Endothelial cell of umbilical vein (primary cell): Measurements from ENCODE around the gene CD247. TPM values are rescaled to one million over a fixed set of nuclear protein-coding genes. Genes with fewer than 3 reads are reported as not detected.
"Not testable (repeated sequence)": the region's sequence is repeated elsewhere in the genome, so short reads cannot be mapped to it uniquely, and the experiment has no call there.

Source experiments
- BruUV-seq: library from RNA; stranded (reverse); fragments of 400-500 nt; replicated peaks from 2 replicates; lab custom pipeline; 2021; lab: Mats Ljungman, UMichigan
- CTCF ChIA-PET: fragments of 300-600, 350-600 bp; sonication (Branson Sonifier 250); formaldehyde crosslinking; loops from one replicate; lab custom pipeline; 2021; ENCODE audit warnings: antibody characterized with exemption, inconsistent platforms; lab: Charles Lee
- POLR2A ChIA-PET: fragments of 300-600, 350-600 bp; sonication (Branson Sonifier 250); formaldehyde crosslinking; loops from one replicate; lab custom pipeline; 2021; ENCODE audit warnings: antibody characterized with exemption, inconsistent platforms; lab: Charles Lee
- DNase-seq: peaks from one replicate; pipeline ENCODE4 v3.0.0-alpha.2; 2011; ENCODE audit warnings: low read depth, low spot score
- FAIRE-seq: peaks from 2 replicates; lab custom pipeline; 2011; peaks lifted over from hg19 to GRCh38; lab: Jason Lieb, UNC
- H2AFZ ChIP-seq: 2 replicates; pipeline ENCODE4 v1.6.0; 2012; ENCODE audit warnings: low read depth, low read length, control low read depth, inconsistent platforms
- H3K27ac ChIP-seq: 2 replicates; pipeline ENCODE4 v1.5.1; 2011; ENCODE audit warnings: low read depth, mild to moderate bottlenecking, control low read depth, low read length, moderate library complexity; ENCODE audit not compliant: insufficient read depth
- H3K27me3 ChIP-seq, 2 experiments: 2 replicates each; pipeline versions ENCODE4 v1.6.0 to v1.6.1; 2011; ENCODE audit warnings: low read length in 2 of 2, mixed read lengths in 1 of 2; ENCODE audit not compliant: control insufficient read depth in 2 of 2, insufficient read depth in 2 of 2
- H3K36me3 ChIP-seq, 2 experiments: 2 replicates in 1 of 2; 3 replicates in 1 of 2; pipeline ENCODE4 v1.5.1; 2011; ENCODE audit warnings: low read length in 2 of 2, mild to moderate bottlenecking in 1 of 2, moderate library complexity in 1 of 2; ENCODE audit not compliant: control insufficient read depth in 2 of 2, insufficient read depth in 2 of 2; ENCODE audit errors: extremely low read depth in 1 of 2
- H3K4me1 ChIP-seq: 3 replicates; pipeline ENCODE4 v1.5.1; 2011; ENCODE audit warnings: mild to moderate bottlenecking, low read length; ENCODE audit not compliant: control insufficient read depth, insufficient read depth; ENCODE audit errors: extremely low read depth
- H3K4me2 ChIP-seq: 2 replicates; pipeline ENCODE4 v1.6.1; 2011; ENCODE audit warnings: low read length, control low read depth, mixed read lengths; ENCODE audit not compliant: insufficient read depth
- H3K4me3 ChIP-seq, 3 experiments: fragments of 200-600 bp in 1 of 3; sonication (generic), shearing (Covaris generic) in 1 of 3; replicated peaks in 1 of 3; 2 replicates each; pipeline ENCODE4 v1.5.1; 2011 to 2016; ENCODE audit warnings: control low read depth in 3 of 3, low read length in 3 of 3, mild to moderate bottlenecking in 2 of 3, inconsistent platforms in 1 of 3, low read depth in 1 of 3, moderate library complexity in 1 of 3; ENCODE audit not compliant: insufficient read depth in 1 of 3
- H3K79me2 ChIP-seq: 2 replicates; pipeline ENCODE4 v1.6.0; 2012; ENCODE audit warnings: low read length, inconsistent platforms; ENCODE audit not compliant: control insufficient read depth, insufficient read depth
- H3K9ac ChIP-seq: replicated peaks from 2 replicates; pipeline ENCODE3; 2011; ENCODE audit warnings: low read length, control low read depth; ENCODE audit not compliant: insufficient read depth; ENCODE audit errors: extremely low read depth
- H3K9me1 ChIP-seq: replicated peaks from 3 replicates; pipeline ENCODE4 v1.6.0; 2011; ENCODE audit warnings: mild to moderate bottlenecking, low read length; ENCODE audit not compliant: control insufficient read depth, insufficient read depth; ENCODE audit errors: extremely low read depth
- H3K9me3 ChIP-seq: replicated peaks from 2 replicates; pipeline ENCODE4 v1.5.1; 2012; ENCODE audit warnings: low read length, inconsistent platforms; ENCODE audit not compliant: control insufficient read depth, insufficient read depth
- H4K20me1 ChIP-seq: replicated peaks from 2 replicates; pipeline ENCODE3; 2011; ENCODE audit warnings: mild to moderate bottlenecking, low read length; ENCODE audit not compliant: control insufficient read depth, insufficient read depth; ENCODE audit errors: extremely low read depth
- MYC ChIP-seq: IDR thresholded peaks from one replicate; pipeline ENCODE4 v1.6.1; 2011; ENCODE audit warnings: mild to moderate bottlenecking, low read depth, low read length
- dilution Hi-C: fragments of 300-500 bp; cut with MboI; formaldehyde crosslinking; loops from one replicate; pipeline ENCODE4 v1.15.0; 2019; ENCODE audit warnings: low sequenced_read_pairs; ENCODE audit not compliant: extremely low pct_ligation_motif_present
- intact Hi-C: fragments of 100-400 bp; cut with micrococcal nuclease; formaldehyde crosslinking; loops from one replicate; pipeline ENCODE4 v1.10.0; 2022
- polyA plus RNA-seq, 4 experiments: library from polyadenylated mRNA; depleted of rRNA in 3 of 4; stranded (reverse) in 3 of 4; unstranded in 1 of 4; fragments of >200 nt; gene quantifications; 2 replicates each; pipeline versions ENCODE4 v1.2.1 to v1.2.3, GENCODE V29; 2011 to 2012; ENCODE audit warnings: missing spikeins in 1 of 4
- total RNA-seq: library from RNA; stranded (reverse); gene quantifications from 2 replicates; pipeline ENCODE4 v1.2.3, GENCODE V29; 2021
- TF ChIP-seq, protein P1 (sequence below), 2 donors: IDR thresholded peaks; 1 replicate in 1 of 2; 2 replicates in 1 of 2; pipeline ENCODE4 v1.5.1; 2011; ENCODE audit warnings: low read length in 2 of 2, mild to moderate bottlenecking in 2 of 2, moderate library complexity in 2 of 2, control low read depth in 1 of 2, inconsistent platforms in 1 of 2, low read depth in 1 of 2; ENCODE audit not compliant: insufficient read depth in 1 of 2; ENCODE audit errors: extremely low read depth in 1 of 2

CD247 gene
- total and polyA plus RNA-seq, 2 donors (not counting 3 experiments of a cell fraction or from before 2014, with no cell fraction given) = not detected

GRCh38 chr1:167555971-167556714 lies 37.8 kb upstream of the CD247 start:
- H2AFZ ChIP-seq = no peak overlapping the region
- POLR2A ChIA-PET = no interaction called here
- no peak for TF ChIP-seq MYC
- TF ChIP-seq, protein P1, sequence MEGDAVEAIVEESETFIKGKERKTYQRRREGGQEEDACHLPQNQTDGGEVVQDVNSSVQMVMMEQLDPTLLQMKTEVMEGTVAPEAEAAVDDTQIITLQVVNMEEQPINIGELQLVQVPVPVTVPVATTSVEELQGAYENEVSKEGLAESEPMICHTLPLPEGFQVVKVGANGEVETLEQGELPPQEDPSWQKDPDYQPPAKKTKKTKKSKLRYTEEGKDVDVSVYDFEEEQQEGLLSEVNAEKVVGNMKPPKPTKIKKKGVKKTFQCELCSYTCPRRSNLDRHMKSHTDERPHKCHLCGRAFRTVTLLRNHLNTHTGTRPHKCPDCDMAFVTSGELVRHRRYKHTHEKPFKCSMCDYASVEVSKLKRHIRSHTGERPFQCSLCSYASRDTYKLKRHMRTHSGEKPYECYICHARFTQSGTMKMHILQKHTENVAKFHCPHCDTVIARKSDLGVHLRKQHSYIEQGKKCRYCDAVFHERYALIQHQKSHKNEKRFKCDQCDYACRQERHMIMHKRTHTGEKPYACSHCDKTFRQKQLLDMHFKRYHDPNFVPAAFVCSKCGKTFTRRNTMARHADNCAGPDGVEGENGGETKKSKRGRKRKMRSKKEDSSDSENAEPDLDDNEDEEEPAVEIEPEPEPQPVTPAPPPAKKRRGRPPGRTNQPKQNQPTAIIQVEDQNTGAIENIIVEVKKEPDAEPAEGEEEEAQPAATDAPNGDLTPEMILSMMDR (IDR thresholded peaks at IDR 0.05; ENCODE audit: extremely low read depth in 1 of 2, insufficient read depth in 1 of 2, low read depth in 1 of 2, low read length in 2 of 2) = peak; percentile 81 to 84

GRCh38 chr1:167555072-167555471 lies 36.7 kb upstream of the CD247 start:
- dilution Hi-C loops, H3K4me1 ChIP-seq, H3K9me1 ChIP-seq, H3K9ac ChIP-seq, H3K79me2 ChIP-seq, H3K9me3 ChIP-seq, H3K4me3 ChIP-seq, H3K36me3 ChIP-seq, H4K20me1 ChIP-seq, H3K27ac ChIP-seq, H3K4me2 ChIP-seq, H3K27me3 ChIP-seq, H2AFZ ChIP-seq, DNase-seq, FAIRE-seq, POLR2A ChIA-PET, BruUV-seq: not testable (repeated sequence)
- intact Hi-C loops = loop anchor here (5.0 to 10.0 kb wide), 3 partner anchors 247 to 410 kb away; no protein-coding TSS in a partner anchor
- CTCF ChIA-PET = interaction anchor here (0.7 to 3.1 kb wide), 12 partner anchors 10 to 645 kb away, joined by 3 to 15 read pairs (median 4); no protein-coding TSS in a partner anchor

More at GRCh38 chr1:167555971-167556714, 37.8 kb upstream of the CD247 start:
- Histone ChIP-seq H3K9me3 (no peaks in the 10 kb centered on the region), H3K27ac (no peak overlapping the region), H4K20me1 (no peaks in the 10 kb centered on the region), H3K79me2 (no peaks in the 10 kb centered on the region), H3K4me1 (peaks cover 5% of the 10 kb centered on the region), H3K27me3 (peaks cover 0 to 2% of the 10 kb centered on the region in 2 experiments), H3K4me3 (no peak overlapping the region), H3K36me3 (no peaks in the 10 kb centered on the region), H3K9me1 (no peaks in the 10 kb centered on the region), H3K9ac (no peak overlapping the region), H3K4me2 (no peak overlapping the region)
- FAIRE-seq (peak; percentile 84), DNase-seq (peak; percentile 77)
- dilution Hi-C loops (no loop called here), intact Hi-C loops (loop anchor here (1.0 to 10.0 kb wide), 5 partner anchors 132 to 490 kb away; no protein-coding TSS in a partner anchor)
- BruUV-seq = no TSS peak
- CTCF ChIA-PET = interaction anchor here (0.7 to 3.1 kb wide), 22 partner anchors 9 to 646 kb away, joined by 3 to 15 read pairs (median 3); partner anchors contain the start of gene POU2F1
